EL (cell line): ENCODE data around the gene PPP2R5C.

ENCODE experiments used
- DNase-seq: peaks from one replicate; pipeline ENCODE4 v3.0.0-alpha.2; 2016

Gene PPP2R5C

GRCh38 chr14:101894365-101895081 lies 133.0 kb downstream of the PPP2R5C start:
- no peak for DNase-seq

- DNase-seq = no peak
Observed at GRCh38 chr14:101895256-101895655, 133.7 kb downstream of the PPP2R5C start.

- no peak for DNase-seq
Observed at GRCh38 chr14:101897326-101897725, 135.8 kb downstream of the PPP2R5C start.

GRCh38 chr14:101898416-101898815 lies 136.9 kb downstream of the PPP2R5C start:
- DNase-seq = no peak

GRCh38 chr14:101899263-101899662 lies 137.8 kb downstream of the PPP2R5C start:
- DNase-seq = no peak

- DNase-seq = no peak
Observed at GRCh38 chr14:101900253-101900652, 138.7 kb downstream of the PPP2R5C start.

GRCh38 chr14:101903111-101903561 lies 141.6 kb downstream of the PPP2R5C start:
- no peak for DNase-seq

GRCh38 chr14:101905614-101906013 lies 144.1 kb downstream of the PPP2R5C start:
- no peak for DNase-seq

GRCh38 chr14:101906645-101907044 lies 145.1 kb downstream of the PPP2R5C start:
- no peak for DNase-seq

GRCh38 chr14:101907619-101908018 lies 146.1 kb downstream of the PPP2R5C start:
- DNase-seq = no peak

- DNase-seq = no peak
Observed at GRCh38 chr14:101908795-101909194, 147.3 kb downstream of the PPP2R5C start.

- DNase-seq = no peak
Observed at GRCh38 chr14:101909371-101910096, 148.0 kb downstream of the PPP2R5C start.

- DNase-seq = no peak
Observed at GRCh38 chr14:101912841-101913240, 151.3 kb downstream of the PPP2R5C start.

- DNase-seq = no peak
Observed at GRCh38 chr14:101914083-101914482, 152.6 kb downstream of the PPP2R5C start.

GRCh38 chr14:101915871-101916815 lies 154.6 kb downstream of the PPP2R5C start:
- DNase-seq = no peak

GRCh38 chr14:101916816-101917412 lies 155.4 kb downstream of the PPP2R5C start:
- DNase-seq = no peak

GRCh38 chr14:101917413-101918017 lies 156.0 kb downstream of the PPP2R5C start:
- no peak for DNase-seq

- DNase-seq = no peak
Observed at GRCh38 chr14:101918065-101918989, 156.8 kb downstream of the PPP2R5C start.

- DNase-seq = no peak
Observed at GRCh38 chr14:101920271-101920670, 158.8 kb downstream of the PPP2R5C start.

- no peak for DNase-seq
Observed at GRCh38 chr14:101922866-101923265, 161.4 kb downstream of the PPP2R5C start.

- DNase-seq = no peak
Observed at GRCh38 chr14:101925152-101925551, 163.6 kb downstream of the PPP2R5C start.
